GM19324 (cell line): Measurements from ENCODE around the gene PCDHGB3.
"Not testable (repeated sequence)": the region's sequence is repeated elsewhere in the genome, so short reads cannot be mapped to it uniquely, and the experiment has no call there.

Experiments used
- ATAC-seq: cut with Tn5 transposase; IDR thresholded peaks from one replicate; pipeline ENCODE4 v1.9.1; 2021; ENCODE audit warnings: mild to moderate bottlenecking, moderate library complexity; ENCODE audit not compliant: unreplicated experiment, low FRiP score

The PCDHGB3 gene

GRCh38 chr5:141415275-141415618 is 45.2 kb downstream of the PCDHGB3 start:
- not testable (repeated sequence) for ATAC-seq

GRCh38 chr5:141417494-141418172 is 47.6 kb downstream of the PCDHGB3 start, which contains the start of gene PCDHGB7:
TSS of gene PCDHGB7 (plus strand) at chr5:141417677. CDS start at chr5:141417860, 183 bp downstream.
- peak; percentile 80 for ATAC-seq

- ATAC-seq = no peak
Measured at GRCh38 chr5:141419074-141419880, 49.2 kb downstream of the PCDHGB3 start.

- no peak for ATAC-seq
Measured at GRCh38 chr5:141420855-141421488, 50.9 kb downstream of the PCDHGB3 start, which contains the start of gene PCDHGA11. TSS of gene PCDHGA11 (plus strand) at chr5:141421051. CDS start at chr5:141421228, 177 bp downstream.

- ATAC-seq = no peak
Measured at GRCh38 chr5:141421489-141421855, 51.4 kb downstream of the PCDHGB3 start.
